ENCODE results near the gene ZNF273.
"Not testable (repeated sequence)": the region's sequence is repeated elsewhere in the genome, so short reads cannot be mapped to it uniquely, and the experiment has no call there.

Gene ZNF273

GRCh38 chr7:64891363-64892081 is 11.6 kb upstream of the ZNF273 start:
- H3K4me1 Mint-ChIP-seq (ENCODE audit: low read depth): peaks cover 16% of the 10 kb centered on the region
- peaks cover 49% of the 10 kb centered on the region for H3K27me3 Mint-ChIP-seq
- H3K36me3 Mint-ChIP-seq (ENCODE audit: low read depth); H3K4me3 Mint-ChIP-seq; H3K9me3 Mint-ChIP-seq; H3K27ac Mint-ChIP-seq; DNase-seq: not testable (repeated sequence)

GRCh38 chr7:64892116-64892515 is 11.0 kb upstream of the ZNF273 start:
- Mint-ChIP-seq H3K36me3 (ENCODE audit: low read depth) (no peaks in the 10 kb centered on the region), H3K4me1 (ENCODE audit: low read depth) (peaks cover 10% of the 10 kb centered on the region), H3K9me3 (no peaks in the 10 kb centered on the region), H3K27ac (no peak overlapping the region), H3K4me3 (no peak overlapping the region), H3K27me3 (peaks cover 43% of the 10 kb centered on the region)
- no peak for DNase-seq

GRCh38 chr7:64892666-64893309 is 10.3 kb upstream of the ZNF273 start:
- peaks cover 37% of the 10 kb centered on the region for H3K27me3 Mint-ChIP-seq
- no peak overlapping the region for H3K4me3 Mint-ChIP-seq
- no peak overlapping the region for H3K27ac Mint-ChIP-seq
- H3K9me3 Mint-ChIP-seq: no peaks in the 10 kb centered on the region
- DNase-seq: no peak
- H3K36me3 Mint-ChIP-seq (ENCODE audit: low read depth): no peaks in the 10 kb centered on the region
- peaks cover 10% of the 10 kb centered on the region for H3K4me1 Mint-ChIP-seq (ENCODE audit: low read depth)

GRCh38 chr7:64893401-64893800 is 9.7 kb upstream of the ZNF273 start:
- H3K27me3 Mint-ChIP-seq: peaks cover 31% of the 10 kb centered on the region
- H3K27ac Mint-ChIP-seq: no peak overlapping the region
- no peak overlapping the region for H3K4me3 Mint-ChIP-seq
- H3K4me1 Mint-ChIP-seq (ENCODE audit: low read depth): peaks cover 5% of the 10 kb centered on the region
- H3K9me3 Mint-ChIP-seq: no peaks in the 10 kb centered on the region
- no peak for DNase-seq
- no peaks in the 10 kb centered on the region for H3K36me3 Mint-ChIP-seq (ENCODE audit: low read depth)

GRCh38 chr7:64902461-64902805 is 640 bp upstream of the ZNF273 start:
- peaks cover 36% of the 10 kb centered on the region for H3K36me3 Mint-ChIP-seq (ENCODE audit: low read depth)
- H3K9me3 Mint-ChIP-seq, H3K27me3 Mint-ChIP-seq, DNase-seq: not testable (repeated sequence)
- peaks cover 39% of the 10 kb centered on the region for H3K4me1 Mint-ChIP-seq (ENCODE audit: low read depth)
- H3K27ac Mint-ChIP-seq: peak overlapping the region; percentile 95
- H3K4me3 Mint-ChIP-seq: peak overlapping the region; percentile 98

GRCh38 chr7:64904008-64904407 is 935 bp downstream of the ZNF273 start:
- peak overlapping the region; percentile 95 for H3K27ac Mint-ChIP-seq
- H3K4me3 Mint-ChIP-seq: peak overlapping the region; percentile 98
- H3K9me3 Mint-ChIP-seq: no peaks in the 10 kb centered on the region
- DNase-seq: no peak
- peaks cover 48% of the 10 kb centered on the region for H3K4me1 Mint-ChIP-seq (ENCODE audit: low read depth)
- peaks cover 47% of the 10 kb centered on the region for H3K36me3 Mint-ChIP-seq (ENCODE audit: low read depth)
- no peaks in the 10 kb centered on the region for H3K27me3 Mint-ChIP-seq

GRCh38 chr7:64905133-64905532 is 2.1 kb downstream of the ZNF273 start:
- DNase-seq: no peak
- Mint-ChIP-seq H3K4me1 (ENCODE audit: low read depth) (peaks cover 54% of the 10 kb centered on the region), H3K27ac (no peak overlapping the region), H3K9me3 (no peaks in the 10 kb centered on the region), H3K36me3 (ENCODE audit: low read depth) (peaks cover 58% of the 10 kb centered on the region), H3K4me3 (peak overlapping the region; percentile 98), H3K27me3 (no peaks in the 10 kb centered on the region)

- H3K36me3 Mint-ChIP-seq (ENCODE audit: low read depth): peaks cover 61% of the 10 kb centered on the region
- no peaks in the 10 kb centered on the region for H3K27me3 Mint-ChIP-seq
- no peak for DNase-seq
- no peak overlapping the region for H3K27ac Mint-ChIP-seq
- H3K9me3 Mint-ChIP-seq: no peaks in the 10 kb centered on the region
- H3K4me3 Mint-ChIP-seq: peak overlapping the region; percentile 49
- peaks cover 55% of the 10 kb centered on the region for H3K4me1 Mint-ChIP-seq (ENCODE audit: low read depth)
These were observed 2.5 kb downstream of the ZNF273 start for GRCh38 chr7:64905547-64905946.

- Mint-ChIP-seq H3K27me3 (no peaks in the 10 kb centered on the region), H3K27ac (peak overlapping the region; percentile 31), H3K4me3 (no peak overlapping the region), H3K4me1 (ENCODE audit: low read depth) (peaks cover 54% of the 10 kb centered on the region), H3K36me3 (ENCODE audit: low read depth) (peaks cover 73% of the 10 kb centered on the region), H3K9me3 (peaks cover 2% of the 10 kb centered on the region)
- DNase-seq: no peak
These were observed 4.7 kb downstream of the ZNF273 start for GRCh38 chr7:64907641-64908326.

- DNase-seq: no peak
- Mint-ChIP-seq H3K27me3 (no peaks in the 10 kb centered on the region), H3K27ac (no peak overlapping the region), H3K4me1 (ENCODE audit: low read depth) (peaks cover 56% of the 10 kb centered on the region), H3K36me3 (ENCODE audit: low read depth) (peaks cover 76% of the 10 kb centered on the region), H3K4me3 (no peak overlapping the region), H3K9me3 (peaks cover 4% of the 10 kb centered on the region)
These were observed 5.3 kb downstream of the ZNF273 start for GRCh38 chr7:64908358-64908757.

- Mint-ChIP-seq H3K4me1 (ENCODE audit: low read depth) (peaks cover 18% of the 10 kb centered on the region), H3K27ac (no peak overlapping the region), H3K27me3 (no peaks in the 10 kb centered on the region), H3K9me3 (peaks cover 11% of the 10 kb centered on the region), H3K4me3 (no peak overlapping the region), H3K36me3 (ENCODE audit: low read depth) (peaks cover 85% of the 10 kb centered on the region)
- no peak for DNase-seq
These were observed 11.5 kb downstream of the ZNF273 start for GRCh38 chr7:64914557-64914956.

- not testable (repeated sequence) for DNase-seq, H3K27ac Mint-ChIP-seq, H3K27me3 Mint-ChIP-seq, H3K4me3 Mint-ChIP-seq
- Mint-ChIP-seq H3K9me3 (peaks cover 15% of the 10 kb centered on the region), H3K36me3 (ENCODE audit: low read depth) (peaks cover 85% of the 10 kb centered on the region), H3K4me1 (ENCODE audit: low read depth) (peaks cover 12% of the 10 kb centered on the region)
These were observed 12.2 kb downstream of the ZNF273 start for GRCh38 chr7:64915301-64915700.

GRCh38 chr7:64928252-64929187 is 25.4 kb downstream of the ZNF273 start:
- DNase-seq; H3K4me3 Mint-ChIP-seq; H3K4me1 Mint-ChIP-seq (ENCODE audit: low read depth); H3K27me3 Mint-ChIP-seq; H3K27ac Mint-ChIP-seq: not testable (repeated sequence)
- peaks cover 81% of the 10 kb centered on the region for H3K36me3 Mint-ChIP-seq (ENCODE audit: low read depth)
- H3K9me3 Mint-ChIP-seq: peaks cover 49% of the 10 kb centered on the region

- no peak for DNase-seq
- Mint-ChIP-seq H3K27me3 (no peaks in the 10 kb centered on the region), H3K36me3 (ENCODE audit: low read depth) (peaks cover 40% of the 10 kb centered on the region), H3K4me1 (ENCODE audit: low read depth) (peaks cover 1% of the 10 kb centered on the region), H3K4me3 (no peak overlapping the region), H3K27ac (no peak overlapping the region), H3K9me3 (peaks cover 27% of the 10 kb centered on the region)
These were observed 31.4 kb downstream of the ZNF273 start for GRCh38 chr7:64934478-64934877.
